Activated CD4-positive, CD25-positive, alpha-beta regulatory T cell treated with anti-CD3 and anti-CD28 coated beads, Interleukin-2, amount 50 U/mL, for 16 hours (primary cell): ENCODE results near the gene C6orf120.
"Not testable (repeated sequence)": the region's sequence is repeated elsewhere in the genome, so short reads cannot be mapped to it uniquely, and the experiment has no call there.

Experiments used
- DNase-seq: peaks from one replicate; pipeline ENCODE4 v3.0.0-alpha.2; 2020; ENCODE audit warnings: low read depth, low spot score

C6orf120 gene

DNA sequence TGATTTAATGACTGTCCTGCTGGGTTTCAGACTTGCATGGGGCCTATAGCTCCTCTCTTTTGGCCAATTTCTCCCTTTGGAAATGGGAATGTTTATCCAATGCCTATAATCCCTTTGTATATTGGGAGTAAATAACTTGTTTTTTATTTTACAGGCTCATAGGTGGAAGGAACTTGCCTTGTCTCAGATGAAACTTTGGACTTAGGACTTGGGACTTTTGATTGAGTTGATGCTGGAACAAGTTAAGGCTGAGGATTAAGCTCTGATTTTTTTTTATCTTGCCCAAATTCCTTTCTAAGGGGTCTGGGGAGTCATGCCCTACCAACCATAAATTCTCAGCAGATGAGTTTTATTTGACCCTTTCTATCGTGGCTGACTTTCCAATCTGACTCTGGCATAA, 23.6 kb upstream of the C6orf120 start:
- DNase-seq, result no peak

DNA sequence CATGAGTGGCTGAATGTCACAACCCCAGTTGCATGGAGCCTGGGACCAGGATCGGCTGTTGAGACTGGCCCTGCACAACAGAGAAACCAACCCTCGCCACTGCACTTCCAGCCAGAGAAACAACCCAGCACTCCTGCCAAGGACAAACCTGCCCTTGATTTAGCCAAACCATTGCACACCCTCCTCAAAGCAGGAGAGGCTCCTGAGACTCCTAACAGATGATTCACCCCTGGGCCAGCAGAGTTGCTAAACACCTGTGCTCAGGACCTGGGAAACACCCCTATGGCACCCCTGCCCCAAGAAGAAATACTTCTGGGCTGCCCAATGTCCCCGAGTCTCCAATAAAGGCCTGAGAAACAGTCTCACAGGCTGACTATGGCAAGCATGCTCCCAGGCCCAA, 17.9 kb upstream of the C6orf120 start:
- DNase-seq, result no peak

GRCh38 chr6:169685860-169686259, 16.1 kb upstream of the C6orf120 start:
- DNase-seq, result no peak

- no peak for DNase-seq
These were observed 12.6 kb upstream of the C6orf120 start for GRCh38 chr6:169689287-169689686.

GRCh38 chr6:169691260-169691659, 10.7 kb upstream of the C6orf120 start:
- DNase-seq, result no peak

GRCh38 chr6:169692516-169692915, 9.4 kb upstream of the C6orf120 start:
- no peak for DNase-seq

- DNase-seq, result no peak
These were observed 6.8 kb upstream of the C6orf120 start for GRCh38 chr6:169695131-169695530.

GRCh38 chr6:169697115-169697514, 4.8 kb upstream of the C6orf120 start:
- DNase-seq, result not testable (repeated sequence)

GRCh38 chr6:169700296-169700695, 1.6 kb upstream of the C6orf120 start:
- no peak for DNase-seq

DNA sequence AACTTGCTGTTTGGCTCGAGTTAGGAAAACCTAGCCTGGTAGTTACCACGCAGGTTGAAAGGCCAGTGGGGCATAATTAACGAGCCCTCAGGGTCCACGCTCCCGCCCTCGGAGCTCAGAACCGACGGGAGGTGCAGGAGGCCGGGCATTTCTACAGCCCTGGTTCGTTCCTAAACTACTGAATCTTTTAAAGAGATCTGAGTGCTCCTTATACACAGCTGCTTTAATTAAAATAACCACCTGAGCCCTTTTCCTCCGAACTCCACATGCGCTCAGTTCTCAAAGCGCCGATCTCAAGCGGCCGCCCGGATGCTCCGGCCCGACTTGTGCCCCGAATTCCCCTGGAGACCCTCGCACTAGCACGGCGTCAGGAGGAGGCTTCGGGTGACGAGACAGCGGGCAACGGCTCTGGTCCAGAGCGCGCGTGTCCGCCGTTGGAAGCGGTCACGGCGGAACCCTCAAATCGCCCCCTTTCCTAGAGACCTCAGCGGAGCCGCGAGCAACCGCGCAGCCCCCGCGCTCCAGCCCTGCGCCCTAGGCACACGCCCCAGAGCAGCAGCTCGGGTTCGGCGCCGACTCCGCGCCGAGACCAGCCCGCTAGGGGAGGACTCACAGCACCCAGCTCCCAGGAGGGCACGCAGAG, 494 bp upstream of the C6orf120 start:
- DNase-seq, result no peak

DNA sequence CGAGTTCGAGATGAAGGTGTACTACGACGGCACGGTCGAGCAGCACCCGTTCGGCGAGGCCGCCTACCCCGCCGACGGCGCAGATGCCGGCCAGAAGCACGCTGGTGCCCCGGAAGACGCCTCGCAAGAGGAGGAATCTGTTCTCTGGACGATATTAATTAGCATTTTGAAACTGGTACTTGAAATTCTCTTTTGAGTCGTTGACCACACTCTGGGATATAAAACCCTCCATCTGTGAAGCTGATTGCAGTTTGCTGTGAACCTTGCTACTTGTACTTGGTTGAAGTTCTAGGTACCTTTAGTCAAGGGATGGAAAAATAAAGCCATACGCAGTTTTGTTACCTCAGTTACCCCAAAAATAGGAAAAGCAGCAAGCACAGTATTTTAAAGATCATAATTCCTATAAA, 917 bp downstream of the C6orf120 start:
- no peak for DNase-seq

- no peak for DNase-seq
These were observed 5.8 kb downstream of the C6orf120 start for GRCh38 chr6:169707772-169708171.

DNA sequence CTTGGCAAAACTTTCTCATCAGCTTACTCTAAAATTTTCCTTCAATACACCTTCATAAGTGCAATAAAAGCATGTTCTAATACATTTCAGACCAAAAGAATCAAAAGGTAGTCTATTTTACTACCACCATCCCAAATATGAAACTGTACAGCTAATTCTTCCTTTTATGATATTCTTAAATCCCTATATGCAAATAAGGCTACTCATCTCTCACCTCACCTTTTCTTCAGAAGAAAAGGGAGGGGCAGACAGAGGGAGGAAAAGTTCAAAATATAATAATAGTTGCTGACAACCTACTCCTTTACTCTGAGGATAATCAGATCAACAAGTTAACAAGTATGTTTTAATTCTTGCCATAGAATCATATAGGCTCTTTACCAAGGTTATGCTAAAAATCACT, 7.4 kb downstream of the C6orf120 start:
- DNase-seq, result no peak

GRCh38 chr6:169710009-169710408, 8.1 kb downstream of the C6orf120 start:
- no peak for DNase-seq

- DNase-seq, result no peak
These were observed 12.3 kb downstream of the C6orf120 start for GRCh38 chr6:169714178-169714577.

- DNase-seq, result no peak
These were observed 12.7 kb downstream of the C6orf120 start for GRCh38 chr6:169714595-169714994.

- no peak for DNase-seq
These were observed 17.2 kb downstream of the C6orf120 start for GRCh38 chr6:169719117-169719516.

DNA sequence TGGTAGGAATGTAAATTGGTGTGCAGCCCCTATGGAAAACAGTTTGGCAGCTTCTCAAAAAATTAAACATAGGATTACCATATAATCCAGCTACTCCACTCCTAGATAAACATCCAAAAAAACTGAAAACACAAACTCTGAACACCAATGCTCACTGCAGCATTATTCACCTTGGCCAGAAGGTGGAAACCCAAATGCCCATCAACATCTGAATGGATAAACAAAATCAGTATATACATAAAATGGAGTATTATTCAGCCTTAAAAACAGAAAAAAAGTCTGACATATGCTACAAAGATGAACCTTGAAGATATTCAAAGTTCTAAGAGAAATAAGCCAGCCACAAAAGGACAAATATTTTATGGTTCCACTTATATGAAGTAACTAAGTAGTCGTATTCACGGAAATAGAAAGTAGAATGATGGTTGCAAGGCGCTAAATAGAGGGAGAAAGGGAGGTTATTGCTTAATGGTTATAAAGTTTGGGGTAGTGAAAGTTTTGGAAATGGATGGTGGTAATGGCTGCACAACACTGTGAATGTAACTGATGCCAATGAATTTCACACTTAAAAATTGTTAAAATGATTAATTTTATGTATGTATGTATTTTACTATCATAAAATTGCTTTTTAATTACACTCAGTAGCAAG, 18.4 kb downstream of the C6orf120 start:
- no peak for DNase-seq

DNA sequence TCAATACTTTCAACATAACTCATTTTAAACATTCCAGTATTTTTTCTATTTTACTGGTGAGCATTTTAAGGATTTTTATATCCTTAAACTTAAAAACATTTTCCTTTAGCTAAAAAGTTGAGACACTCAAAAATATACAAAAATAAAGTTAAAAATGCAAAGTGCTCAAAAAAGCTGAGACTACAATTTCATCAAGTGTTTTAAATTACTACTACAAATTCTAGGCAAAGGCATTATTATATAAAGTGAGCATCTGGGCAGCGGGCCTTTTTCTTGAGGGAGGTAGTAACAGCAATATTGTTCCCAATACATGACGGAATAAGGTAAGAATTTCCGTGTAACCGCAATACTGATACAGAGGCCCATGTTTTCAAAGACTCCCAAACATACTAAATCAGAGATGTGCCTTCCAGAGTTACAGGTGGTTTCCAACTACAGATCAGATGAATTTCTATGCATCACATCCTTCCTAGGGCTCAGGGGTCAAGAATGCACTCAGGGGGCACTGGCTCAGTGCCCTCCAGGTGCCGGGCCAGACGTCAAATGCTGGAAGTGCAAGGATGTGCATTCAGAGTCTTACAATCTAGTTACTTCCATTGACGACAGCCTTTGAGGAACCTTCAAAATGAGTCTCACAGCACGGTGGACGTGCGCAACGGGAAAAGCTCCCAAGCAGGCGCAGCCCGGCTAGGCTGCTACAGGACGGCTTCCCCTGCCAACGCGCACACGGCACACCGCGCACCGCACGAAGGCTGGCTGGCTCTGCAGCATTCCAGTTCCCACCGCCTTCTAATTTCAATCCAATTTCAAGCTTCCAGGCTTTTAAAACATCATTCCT, 20.7 kb downstream of the C6orf120 start:
- no peak for DNase-seq

GRCh38 chr6:169723200-169723909, 21.4 kb downstream of the C6orf120 start:
- peak; percentile 33 for DNase-seq

- no peak for DNase-seq
These were observed 22.1 kb downstream of the C6orf120 start for GRCh38 chr6:169723991-169724493.
